Measurements from ENCODE around the gene RAB3IL1. TPM values are rescaled to one million over a fixed set of nuclear protein-coding genes. Genes with fewer than 3 reads are reported as not detected.

RAB3IL1 gene
- total and polyA plus RNA-seq, 2 of the 13 experiments (the other 11 are each of a cell fraction or from before 2014, with no cell fraction given): 1.2 to 2.0 TPM

GRCh38 chr11:61890529-61891330 is 26.6 kb downstream of the RAB3IL1 start (continued):
- TF ChIP-seq ZNF678 (CRISPR knock-in tag; IDR thresholded peaks at IDR 0.05): no peak
- TF ChIP-seq HMG20A (CRISPR knock-in tag; IDR thresholded peaks at IDR 0.05; ENCODE audit: borderline replicate concordance): no peak
- TF ChIP-seq ZNF619 (CRISPR knock-in tag; IDR thresholded peaks at IDR 0.05): 0 out of 2 replicates have a peak, but pooled peaks have one; percentile 32
- TF ChIP-seq WIZ (CRISPR knock-in tag; IDR thresholded peaks at IDR 0.05): no peak
- no peak for TF ChIP-seq JDP2 (CRISPR knock-in tag; IDR thresholded peaks at IDR 0.05; ENCODE audit: borderline replicate concordance)
- TF ChIP-seq ZNF563 (CRISPR knock-in tag; IDR thresholded peaks at IDR 0.05): 0 out of 2 replicates have a peak, but pooled peaks have one; percentile 43
- no peak for TF ChIP-seq SRSF1 (optimal IDR thresholded peaks at IDR 0.05; ENCODE audit: low read depth, low read length)
- TF ChIP-seq BRCA1 (CRISPR knock-in tag; IDR thresholded peaks at IDR 0.05): no peak
- TF ChIP-seq ZNF552 (CRISPR knock-in tag; IDR thresholded peaks at IDR 0.05; ENCODE audit: borderline replicate concordance): no peak
- peak; percentile 53 for TF ChIP-seq UBTF (CRISPR knock-in tag; IDR thresholded peaks at IDR 0.05)
- 0 out of 2 replicates have a peak, but pooled peaks have one; percentile 44 for TF ChIP-seq PCBP1 (IDR thresholded peaks at IDR 0.05; ENCODE audit: borderline replicate concordance, low read depth, low read length)
- 0 out of 4 replicates have a peak, but pooled peaks of 1 of the 2 experiments have one; percentile 28 for TF ChIP-seq HMGXB4 (CRISPR knock-in tag; IDR thresholded peaks at IDR 0.05; ENCODE audit: borderline replicate concordance in 1 of 2, low read depth in 1 of 2)
- no peak for TF ChIP-seq SRF (IDR thresholded peaks at IDR 0.05; ENCODE audit: low read depth, low read length)
- TF ChIP-seq ISX (CRISPR knock-in tag; conservative IDR thresholded peaks at IDR 0.05): no peak
- no peak for TF ChIP-seq TBL1XR1 (IDR thresholded peaks at IDR 0.05; ENCODE audit: borderline replicate concordance, low read length, partially characterized antibody)
- no peak for TF ChIP-seq SIX4 (CRISPR knock-in tag; IDR thresholded peaks at IDR 0.05)
- TF ChIP-seq, protein P1, sequence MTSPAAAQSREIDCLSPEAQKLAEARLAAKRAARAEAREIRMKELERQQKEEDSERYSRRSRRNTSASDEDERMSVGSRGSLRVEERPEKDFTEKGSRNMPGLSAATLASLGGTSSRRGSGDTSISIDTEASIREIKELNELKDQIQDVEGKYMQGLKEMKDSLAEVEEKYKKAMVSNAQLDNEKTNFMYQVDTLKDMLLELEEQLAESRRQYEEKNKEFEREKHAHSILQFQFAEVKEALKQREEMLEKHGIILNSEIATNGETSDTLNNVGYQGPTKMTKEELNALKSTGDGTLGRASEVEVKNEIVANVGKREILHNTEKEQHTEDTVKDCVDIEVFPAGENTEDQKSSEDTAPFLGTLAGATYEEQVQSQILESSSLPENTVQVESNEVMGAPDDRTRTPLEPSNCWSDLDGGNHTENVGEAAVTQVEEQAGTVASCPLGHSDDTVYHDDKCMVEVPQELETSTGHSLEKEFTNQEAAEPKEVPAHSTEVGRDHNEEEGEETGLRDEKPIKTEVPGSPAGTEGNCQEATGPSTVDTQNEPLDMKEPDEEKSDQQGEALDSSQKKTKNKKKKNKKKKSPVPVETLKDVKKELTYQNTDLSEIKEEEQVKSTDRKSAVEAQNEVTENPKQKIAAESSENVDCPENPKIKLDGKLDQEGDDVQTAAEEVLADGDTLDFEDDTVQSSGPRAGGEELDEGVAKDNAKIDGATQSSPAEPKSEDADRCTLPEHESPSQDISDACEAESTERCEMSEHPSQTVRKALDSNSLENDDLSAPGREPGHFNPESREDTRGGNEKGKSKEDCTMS (CRISPR knock-in tag; conservative IDR thresholded peaks at IDR 0.05): no peak
- TF ChIP-seq, protein P2, sequence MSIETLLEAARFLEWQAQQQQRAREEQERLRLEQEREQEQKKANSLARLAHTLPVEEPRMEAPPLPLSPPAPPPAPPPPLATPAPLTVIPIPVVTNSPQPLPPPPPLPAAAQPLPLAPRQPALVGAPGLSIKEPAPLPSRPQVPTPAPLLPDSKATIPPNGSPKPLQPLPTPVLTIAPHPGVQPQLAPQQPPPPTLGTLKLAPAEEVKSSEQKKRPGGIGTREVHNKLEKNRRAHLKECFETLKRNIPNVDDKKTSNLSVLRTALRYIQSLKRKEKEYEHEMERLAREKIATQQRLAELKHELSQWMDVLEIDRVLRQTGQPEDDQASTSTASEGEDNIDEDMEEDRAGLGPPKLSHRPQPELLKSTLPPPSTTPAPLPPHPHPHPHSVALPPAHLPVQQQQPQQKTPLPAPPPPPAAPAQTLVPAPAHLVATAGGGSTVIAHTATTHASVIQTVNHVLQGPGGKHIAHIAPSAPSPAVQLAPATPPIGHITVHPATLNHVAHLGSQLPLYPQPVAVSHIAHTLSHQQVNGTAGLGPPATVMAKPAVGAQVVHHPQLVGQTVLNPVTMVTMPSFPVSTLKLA (IDR thresholded peaks at IDR 0.05): no peak
- TF ChIP-seq ZFY (CRISPR knock-in tag; IDR thresholded peaks at IDR 0.05): peak; percentile 17; the same call in 1 of the 2 replicates
- 0 out of 2 replicates have a peak, but pooled peaks have one; percentile 27 for TF ChIP-seq HIVEP1 (CRISPR knock-in tag; IDR thresholded peaks at IDR 0.05)
- TF ChIP-seq ZBTB7B (CRISPR knock-in tag; IDR thresholded peaks at IDR 0.05): no peak
- 0 out of 2 replicates have a peak, but pooled peaks have one; percentile 21 for TF ChIP-seq ZFP36L1 (CRISPR knock-in tag; IDR thresholded peaks at IDR 0.05)
